H1 (cell line): Measurements from ENCODE around the gene CNTN5. TPM values are rescaled to one million over a fixed set of nuclear protein-coding genes. Genes with fewer than 3 reads are reported as not detected.

ENCODE experiments used
- CHD1 ChIP-seq: IDR thresholded peaks from 2 replicates; pipeline ENCODE4 v1.6.1; 2012; ENCODE audit warnings: low read depth, low read length, improper control_type of control experiment
- JUN ChIP-seq: IDR thresholded peaks from 2 replicates; pipeline ENCODE4 v1.6.1; 2011; ENCODE audit warnings: low read depth, mild to moderate bottlenecking, improper control_type of control experiment, low read length
- KDM5A ChIP-seq: fragments of 200-600 bp; IDR thresholded peaks from 2 replicates; pipeline ENCODE4 v1.7.1; 2012; ENCODE audit warnings: mild to moderate bottlenecking, low read length, inconsistent platforms, mixed read lengths
- SIX5 ChIP-seq: IDR thresholded peaks from 2 replicates; pipeline ENCODE4 v1.6.1; 2011; ENCODE audit warnings: mild to moderate bottlenecking, low read depth, low read length
- SRF ChIP-seq: IDR thresholded peaks from 2 replicates; pipeline ENCODE4 v1.6.1; 2011; ENCODE audit warnings: mild to moderate bottlenecking, low read depth, low read length, moderate library complexity
- SUZ12 ChIP-seq: fragments of 200-600 bp; sonication (generic); IDR thresholded peaks from 2 replicates; pipeline ENCODE4 v1.6.1; 2012; ENCODE audit warnings: mild to moderate bottlenecking, inconsistent platforms, low read length, moderate library complexity, mixed read lengths
- polyA plus RNA-seq, 7 experiments: library from polyadenylated mRNA; depleted of rRNA in 3 of 7; stranded (reverse) in 5 of 7; unstranded in 2 of 7; fragments of >200 nt in 5 of 7; fragments of 200-250 nt in 2 of 7; gene quantifications; 1 replicate in 5 of 7; 2 replicates in 1 of 7; 4 replicates in 1 of 7; pipeline versions ENCODE4 v1.2.1 to v1.2.3, GENCODE V29; 2011 to 2013; ENCODE audit warnings: missing spikeins in 2 of 7, mixed read lengths in 2 of 7
- total RNA-seq: library from RNA; stranded (reverse); fragmentation: NEBNext Ultra II Directional; extraction: Animal tissue kit (Norgen Biotek cat#: 25700); gene quantifications from 2 replicates; pipeline ENCODE4 v1.2.1, GENCODE V29; 2021
- TF ChIP-seq, protein P1 (sequence below): IDR thresholded peaks from 2 replicates; pipeline ENCODE4 v1.6.1; 2012; ENCODE audit warnings: low read length, inconsistent platforms

Gene CNTN5
- total and polyA plus RNA-seq, 2 of the 8 experiments (the other 6 are each of a cell fraction or from before 2014, with no cell fraction given), result not detected

DNA sequence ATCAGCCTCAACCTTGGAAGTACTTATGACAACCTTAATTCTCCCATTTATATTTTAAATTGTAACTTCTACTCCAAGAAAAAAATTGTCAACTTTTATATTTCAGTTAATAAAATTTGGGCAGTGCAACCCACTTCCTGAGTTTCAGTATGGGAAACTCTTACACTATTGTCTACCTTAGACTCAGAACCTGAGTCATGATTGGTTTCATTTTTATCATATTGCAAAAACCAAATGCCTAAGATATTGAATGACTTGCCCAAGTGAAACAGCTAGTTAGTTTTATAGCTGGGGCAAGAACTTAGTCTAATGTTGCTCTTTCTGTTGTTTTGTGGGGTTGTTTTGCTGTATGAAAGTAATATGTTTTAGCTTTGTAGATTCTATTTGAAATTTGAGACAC lies 1332.3 kb downstream of the CNTN5 start (continued):
- TF ChIP-seq, protein P1, sequence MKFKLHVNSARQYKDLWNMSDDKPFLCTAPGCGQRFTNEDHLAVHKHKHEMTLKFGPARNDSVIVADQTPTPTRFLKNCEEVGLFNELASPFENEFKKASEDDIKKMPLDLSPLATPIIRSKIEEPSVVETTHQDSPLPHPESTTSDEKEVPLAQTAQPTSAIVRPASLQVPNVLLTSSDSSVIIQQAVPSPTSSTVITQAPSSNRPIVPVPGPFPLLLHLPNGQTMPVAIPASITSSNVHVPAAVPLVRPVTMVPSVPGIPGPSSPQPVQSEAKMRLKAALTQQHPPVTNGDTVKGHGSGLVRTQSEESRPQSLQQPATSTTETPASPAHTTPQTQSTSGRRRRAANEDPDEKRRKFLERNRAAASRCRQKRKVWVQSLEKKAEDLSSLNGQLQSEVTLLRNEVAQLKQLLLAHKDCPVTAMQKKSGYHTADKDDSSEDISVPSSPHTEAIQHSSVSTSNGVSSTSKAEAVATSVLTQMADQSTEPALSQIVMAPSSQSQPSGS, result no peak
- TF ChIP-seq KDM5A (no peak), SRF (no peak), CHD1 (no peak), JUN (no peak), SIX5 (no peak), SUZ12 (no peak)
- TF ChIP-seq, all 59 proteins: peak for 0
